A673 (cell line): ENCODE data around the gene TEX22. TPM values are rescaled to one million over a fixed set of nuclear protein-coding genes. Genes with fewer than 3 reads are reported as not detected.
A peak's percentile ranks its signal among the peaks of the same experiment; 100 is the strongest.

Experiments
- BruUV-seq: library from RNA; stranded (reverse); fragments of 400-500 nt; replicated peaks from 2 replicates; lab custom pipeline; 2021; lab: Mats Ljungman, UMichigan
- CTCF ChIA-PET: fragments of 300-600 bp; sonication (Branson Sonifier 250); formaldehyde crosslinking; loops from one replicate; lab custom pipeline; 2022; ENCODE audit warnings: antibody characterized with exemption; lab: Charles Lee
- POLR2A ChIA-PET: fragments of 300-600 bp; sonication (Branson Sonifier 250); formaldehyde crosslinking; loops from one replicate; lab custom pipeline; 2022; ENCODE audit warnings: antibody characterized with exemption; ENCODE audit not compliant: low non-redundant PET; lab: Charles Lee
- DNase-seq: peaks from one replicate; pipeline ENCODE4 v3.0.0-alpha.2; 2015; ENCODE audit warnings: low spot score
- H3K27ac ChIP-seq: fragments of 200-600 bp; sonication (generic); 2 replicates; pipeline ENCODE4 v1.5.1; 2016; ENCODE audit warnings: mixed run types, low read depth, mild to moderate bottlenecking, mixed read lengths, antibody characterized with exemption, low read length; ENCODE audit not compliant: poor library complexity, severe bottlenecking
- H3K27me3 ChIP-seq: fragments of 200-600 bp; sonication (generic); replicated peaks from 2 replicates; pipeline ENCODE4 v1.6.1; 2017; ENCODE audit warnings: mixed run types, low read depth, mild to moderate bottlenecking, mixed read lengths, antibody characterized with exemption, low read length; ENCODE audit not compliant: insufficient read depth, poor library complexity
- H3K36me3 ChIP-seq: fragments of 200-600 bp; sonication (generic); 2 replicates; pipeline ENCODE4 v1.6.1; 2016; ENCODE audit warnings: mixed run types, mild to moderate bottlenecking, mixed read lengths, antibody characterized with exemption, low read length; ENCODE audit not compliant: insufficient read depth, poor library complexity, severe bottlenecking
- H3K4me1 ChIP-seq: fragments of 200-600 bp; sonication (generic); 2 replicates; pipeline ENCODE4 v1.6.1; 2017; ENCODE audit warnings: mixed run types, mild to moderate bottlenecking, mixed read lengths, antibody characterized with exemption, low read length; ENCODE audit not compliant: insufficient read depth, poor library complexity, severe bottlenecking
- H3K4me3 ChIP-seq: fragments of 200-600 bp; sonication (generic); 2 replicates; pipeline ENCODE4 v1.5.1; 2016; ENCODE audit warnings: low read depth, mixed run types, mild to moderate bottlenecking, mixed read lengths, low read length; ENCODE audit not compliant: poor library complexity, severe bottlenecking
- H3K9me3 ChIP-seq: fragments of 200-600 bp; sonication (generic); 2 replicates; pipeline ENCODE4 v1.6.1; 2016; ENCODE audit warnings: mixed run types, low read depth, mild to moderate bottlenecking, mixed read lengths, antibody characterized with exemption, low read length; ENCODE audit not compliant: poor library complexity, severe bottlenecking
- CTCF ChIP-seq: fragments of 300-800, 200-600 bp; sonication (generic); conservative IDR thresholded peaks from 2 replicates; pipeline ENCODE4 v1.5.1; 2017; ENCODE audit warnings: low read depth, mild to moderate bottlenecking, antibody characterized with exemption, low read length, moderate library complexity, mixed read lengths
- EZH2 ChIP-seq: fragments of 200-600 bp; sonication (generic); IDR thresholded peaks from 2 replicates; pipeline ENCODE4 v1.6.1; 2017; ENCODE audit warnings: borderline replicate concordance, low read depth, mild to moderate bottlenecking, mixed read lengths, antibody characterized with exemption, low read length; ENCODE audit not compliant: poor library complexity, severe bottlenecking
- intact Hi-C: fragments of 100-400 bp; cut with micrococcal nuclease; formaldehyde crosslinking; loops from one replicate; pipeline ENCODE4 v1.10.0; 2022; ENCODE audit not compliant: unreplicated experiment
- total RNA-seq: library from RNA; stranded (reverse); gene quantifications from 2 replicates; pipeline ENCODE4 v1.2.3, GENCODE V29; 2021

Gene TEX22
- total RNA-seq, 1 experiment from 2014 or later = 2.7 TPM

GRCh38 chr14:105363847-105364708 lies 34.3 kb upstream of the TEX22 start:
- no peak overlapping the region for H3K27ac ChIP-seq
- no peaks in the 10 kb centered on the region for H3K9me3 ChIP-seq
- peak; percentile 53 for DNase-seq
- no peaks in the 10 kb centered on the region for H3K36me3 ChIP-seq
- BruUV-seq = no TSS peak
- intact Hi-C loops = no loop called here
- ChIA-PET POLR2A (no interaction called here), CTCF (no interaction called here)
- no peak for TF ChIP-seq CTCF
- no peak for TF ChIP-seq EZH2
- H3K4me3 ChIP-seq = peak overlapping the region; percentile 23
- peaks cover 10% of the 10 kb centered on the region for H3K4me1 ChIP-seq
- H3K27me3 ChIP-seq = no peaks in the 10 kb centered on the region

- ChIA-PET POLR2A (no interaction called here), CTCF (no interaction called here)
- peak overlapping the region; percentile 23 for H3K4me3 ChIP-seq
- H3K4me1 ChIP-seq = peaks cover 10% of the 10 kb centered on the region
- no peak overlapping the region for H3K27ac ChIP-seq
- no peaks in the 10 kb centered on the region for H3K9me3 ChIP-seq
- DNase-seq = no peak
- TF ChIP-seq CTCF = no peak
- TF ChIP-seq EZH2 = no peak
- BruUV-seq = no TSS peak
- no peaks in the 10 kb centered on the region for H3K27me3 ChIP-seq
- no peaks in the 10 kb centered on the region for H3K36me3 ChIP-seq
- intact Hi-C loops = no loop called here
These were observed 33.2 kb upstream of the TEX22 start for GRCh38 chr14:105365101-105365500.

- POLR2A ChIA-PET = no interaction called here
- intact Hi-C loops = no loop called here
- no peak for TF ChIP-seq EZH2
- no peak for TF ChIP-seq CTCF
These were observed 32.7 kb upstream of the TEX22 start for GRCh38 chr14:105365681-105366080.

More at GRCh38 chr14:105365681-105366080, 32.7 kb upstream of the TEX22 start:
- DNase-seq = no peak
- CTCF ChIA-PET = no interaction called here
- Histone ChIP-seq H3K4me1 (peaks cover 10% of the 10 kb centered on the region), H3K27me3 (no peaks in the 10 kb centered on the region), H3K4me3 (no peak overlapping the region), H3K9me3 (no peaks in the 10 kb centered on the region), H3K36me3 (no peaks in the 10 kb centered on the region), H3K27ac (no peak overlapping the region)
- no TSS peak for BruUV-seq
